SK-N-SH (cell line): Measurements from ENCODE around the gene VOPP1. TPM values are rescaled to one million over a fixed set of nuclear protein-coding genes. Genes with fewer than 3 reads are reported as not detected.

Experiments used
- CTCF ChIA-PET: fragments of 300-600, 350-600 bp; formaldehyde crosslinking; extraction: SDS; loops from one replicate; lab custom pipeline; 2021; lab: Yijun Ruan, JAX
- POLR2A ChIA-PET: fragments of 350-600 bp; sonication (Branson Sonifier 250); formaldehyde crosslinking; extraction: SDS; loops from one replicate; lab custom pipeline; 2020; ENCODE audit warnings: antibody characterized with exemption, inconsistent platforms; lab: Yijun Ruan, JAX
- DNase-seq: peaks from one replicate; pipeline ENCODE4 v3.0.0; 2012
- H2AFZ ChIP-seq: fragments of 200-600 bp; sonication (generic); 2 replicates; pipeline ENCODE4 v1.8.1; 2016; ENCODE audit warnings: antibody characterized with exemption, mild to moderate bottlenecking, low read depth
- H3F3A ChIP-seq: fragments of 200-600 bp; sonication (generic); replicated peaks from 2 replicates; pipeline ENCODE3; 2016; ENCODE audit warnings: antibody characterized with exemption, mild to moderate bottlenecking; ENCODE audit not compliant: insufficient read depth
- H3K27ac ChIP-seq, 2 experiments: fragments of 200-500 bp in 1 of 2; fragments of 200-600 bp in 1 of 2; sonication (Bioruptor generic) in 1 of 2; sonication (generic), shearing (Covaris generic) in 1 of 2; 2 replicates each; pipeline versions ENCODE4 v1.5.1 to v1.6.1; 2014 to 2016; ENCODE audit warnings: low read depth in 2 of 2, inconsistent platforms in 1 of 2, low read length in 1 of 2, mild to moderate bottlenecking in 1 of 2, mixed read lengths in 1 of 2
- H3K27me3 ChIP-seq: fragments of 200-600 bp; sonication (generic), shearing (Covaris generic); 2 replicates; pipeline ENCODE4 v1.6.1; 2016; ENCODE audit warnings: mixed run types; ENCODE audit not compliant: insufficient read depth
- H3K36me3 ChIP-seq, 2 experiments: fragments of 200-500 bp in 1 of 2; fragments of 200-600 bp in 1 of 2; sonication (Bioruptor generic) in 1 of 2; sonication (generic) in 1 of 2; replicated peaks in 1 of 2; 2 replicates each; pipeline versions ENCODE3 to v1.5.1; 2014 to 2016; ENCODE audit warnings: low read length in 1 of 2, mild to moderate bottlenecking in 1 of 2; ENCODE audit not compliant: insufficient read depth in 2 of 2, control insufficient read depth in 1 of 2
- H3K4me1 ChIP-seq, 2 experiments: fragments of 200-500 bp in 1 of 2; fragments of 200-600 bp in 1 of 2; sonication (Bioruptor generic) in 1 of 2; sonication (generic), shearing (Covaris generic) in 1 of 2; 2 replicates each; pipeline versions ENCODE4 v1.5.1 to v1.6.1; 2014 to 2016; ENCODE audit warnings: low read depth in 1 of 2, low read length in 1 of 2, mixed run types in 1 of 2; ENCODE audit not compliant: insufficient read depth in 2 of 2, control insufficient read depth in 1 of 2
- H3K4me2 ChIP-seq: fragments of 200-600 bp; sonication (generic), shearing (Covaris generic); 2 replicates; pipeline ENCODE4 v1.6.1; 2017; ENCODE audit warnings: mixed run types
- H3K4me3 ChIP-seq, 2 experiments: fragments of 200-500 bp in 1 of 2; fragments of 200-600 bp in 1 of 2; sonication (Bioruptor generic) in 1 of 2; sonication (generic), shearing (Covaris generic) in 1 of 2; 2 replicates each; pipeline versions ENCODE4 v1.5.1 to v1.8.1; 2014 to 2016; ENCODE audit warnings: low read depth in 2 of 2, inconsistent platforms in 1 of 2, low read length in 1 of 2, mild to moderate bottlenecking in 1 of 2, mixed read lengths in 1 of 2, moderate library complexity in 1 of 2
- H3K79me2 ChIP-seq: fragments of 200-600 bp; sonication (generic); 2 replicates; pipeline ENCODE4 v1.8.1; 2017; ENCODE audit warnings: mild to moderate bottlenecking; ENCODE audit not compliant: insufficient read depth
- H3K9ac ChIP-seq: fragments of 200-600 bp; sonication (generic); 2 replicates; pipeline ENCODE4 v1.6.1; 2017; ENCODE audit warnings: mixed run types
- H3K9me2 ChIP-seq: fragments of 200-600 bp; sonication (generic); 2 replicates; pipeline ENCODE4 v1.6.1; 2017; ENCODE audit warnings: mixed run types
- H3K9me3 ChIP-seq: fragments of 200-600 bp; sonication (generic); 2 replicates; pipeline ENCODE4 v1.6.1; 2017; ENCODE audit warnings: mixed run types, mild to moderate bottlenecking, moderate library complexity
- H4K20me1 ChIP-seq: fragments of 200-600 bp; sonication (generic); 2 replicates; pipeline ENCODE4 v1.6.1; 2017; ENCODE audit warnings: mild to moderate bottlenecking, mixed run types; ENCODE audit not compliant: insufficient read depth
- CHD2 ChIP-seq: fragments of 150-350 bp; IDR thresholded peaks from 2 replicates; pipeline ENCODE4 v1.6.1; 2018; ENCODE audit warnings: low read length; ENCODE audit not compliant: partially characterized antibody
- ELF1 ChIP-seq: IDR thresholded peaks from 2 replicates; pipeline ENCODE4 v1.4.0; 2012
- EZH2phosphoT487 ChIP-seq: fragments of 200-600 bp; sonication (generic); IDR thresholded peaks from 2 replicates; pipeline ENCODE4 v1.6.1; 2017; ENCODE audit warnings: low read depth, mixed run types, mild to moderate bottlenecking, antibody characterized with exemption, moderate library complexity, borderline replicate concordance
- FOSL2 ChIP-seq: IDR thresholded peaks from 2 replicates; pipeline ENCODE4 v1.4.0; 2012; ENCODE audit warnings: low read depth, mild to moderate bottlenecking, moderate library complexity, borderline replicate concordance
- MXI1 ChIP-seq: IDR thresholded peaks from 2 replicates; pipeline ENCODE4 v1.6.1; 2012; ENCODE audit warnings: mild to moderate bottlenecking, low read depth, low read length, improper control_type of control experiment
- NFIC ChIP-seq: IDR thresholded peaks from 2 replicates; pipeline ENCODE4 v1.4.0; 2012; ENCODE audit warnings: borderline replicate concordance
- NRF1 ChIP-seq: IDR thresholded peaks from 2 replicates; pipeline ENCODE4 v1.6.1; 2012; ENCODE audit warnings: low read depth, mild to moderate bottlenecking, low read length
- POLR2AphosphoS5 ChIP-seq: IDR thresholded peaks from 2 replicates; pipeline ENCODE4 v1.6.1; 2012; ENCODE audit warnings: low read depth, low read length
- RCOR1 ChIP-seq: fragments of 150-350 bp; IDR thresholded peaks from 2 replicates; pipeline ENCODE4 v1.6.1; 2017; ENCODE audit warnings: antibody characterized with exemption, low read length
- RXRA ChIP-seq: IDR thresholded peaks from 2 replicates; pipeline ENCODE4 v1.4.0; 2012; ENCODE audit warnings: low read depth, mild to moderate bottlenecking, borderline replicate concordance
- SIN3A ChIP-seq: IDR thresholded peaks from 2 replicates; pipeline ENCODE4 v1.6.1; 2012; ENCODE audit warnings: low read depth, mild to moderate bottlenecking, low read length, moderate library complexity, borderline replicate concordance
- TAF1 ChIP-seq: IDR thresholded peaks from 2 replicates; pipeline ENCODE4 v1.6.1; 2012; ENCODE audit warnings: low read depth, mild to moderate bottlenecking, low read length, moderate library complexity, borderline replicate concordance
- TCF12 ChIP-seq: IDR thresholded peaks from 2 replicates; pipeline ENCODE4 v1.4.0; 2012
- TEAD4 ChIP-seq: IDR thresholded peaks from 2 replicates; pipeline ENCODE4 v1.4.0; 2012; ENCODE audit warnings: mild to moderate bottlenecking, borderline replicate concordance; ENCODE audit not compliant: insufficient read depth
- YY1 ChIP-seq: IDR thresholded peaks from 2 replicates; pipeline ENCODE4 v1.4.0; 2012; ENCODE audit warnings: low read depth, mild to moderate bottlenecking
- WGBS: methylation state at CpG from one replicate; pipeline ENCODE4 v1.1.6; 2017; ENCODE audit warnings: low lambda C conversion rate; 5-methylcytosine and 5-hydroxymethylcytosine counted together
- polyA plus RNA-seq, 3 experiments: library from polyadenylated mRNA; depleted of rRNA; stranded (reverse); fragments of >200 nt; gene quantifications; 2 replicates each; pipeline ENCODE4 v1.2.3, GENCODE V29; 2012
- TF ChIP-seq, protein P1 (sequence below): fragments of 150-350 bp; IDR thresholded peaks from 2 replicates; pipeline ENCODE4 v1.6.1; 2017; ENCODE audit warnings: antibody characterized with exemption, low read length, low read depth, borderline replicate concordance
- TF ChIP-seq, protein P2 (sequence below): IDR thresholded peaks from 2 replicates; pipeline ENCODE4 v1.4.0; 2012; ENCODE audit warnings: low read depth
- TF ChIP-seq, protein P3 (sequence below): IDR thresholded peaks from 2 replicates; pipeline ENCODE4 v1.4.0; 2012; ENCODE audit warnings: low read depth, borderline replicate concordance
- TF ChIP-seq, protein P4 (sequence below): fragments of 150-350 bp; IDR thresholded peaks from 2 replicates; pipeline ENCODE4 v1.6.1; 2016; ENCODE audit warnings: mild to moderate bottlenecking, low read depth, low read length
- TF ChIP-seq, protein P5 (sequence below): IDR thresholded peaks from 2 replicates; pipeline ENCODE4 v1.4.0; 2012; ENCODE audit warnings: low read depth, borderline replicate concordance

VOPP1 gene
- polyA plus RNA-seq, 1 of the 3 experiments (the other 2 are of a cell fraction): 69.5 TPM

DNA sequence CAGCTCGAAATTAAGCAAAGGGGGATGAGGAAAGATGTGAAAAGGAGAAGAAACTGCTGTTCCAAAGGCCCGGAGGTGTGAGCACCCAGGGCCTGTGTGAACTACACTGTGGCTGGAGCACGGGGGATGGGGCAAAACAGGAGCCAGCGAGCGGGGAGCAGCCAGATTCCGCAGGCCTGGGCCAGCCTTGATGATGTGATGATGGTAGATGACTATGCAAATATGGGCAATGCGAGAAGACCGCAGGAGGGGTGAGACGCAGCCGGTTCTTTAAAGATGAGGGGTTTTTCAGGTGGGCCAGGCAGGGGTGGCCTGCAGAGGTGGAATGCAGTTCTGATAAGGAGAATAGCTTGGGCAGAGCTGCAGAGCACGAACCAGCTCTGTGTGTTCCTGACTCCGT lies 145.6 kb downstream of the VOPP1 start:
- no peaks in the 10 kb centered on the region for H3F3A ChIP-seq
- ChIA-PET CTCF (interaction anchor here (0.8 to 7.2 kb wide), 7 partner anchors 12 to 172 kb away, joined by 3 to 65 read pairs (median 5); no protein-coding TSS in a partner anchor), POLR2A (no interaction called here)
- H3K4me1 ChIP-seq: no peaks in the 10 kb centered on the region; a peak in 1 of 4 replicates
- no peak for DNase-seq
- no peak overlapping the region for H3K27ac ChIP-seq
- H3K4me3 ChIP-seq: no peak overlapping the region
- no peaks in the 10 kb centered on the region for H4K20me1 ChIP-seq
- TF ChIP-seq NFIC (no peak), EZH2phosphoT487 (no peak), POLR2AphosphoS5 (no peak), TCF12 (no peak), FOSL2 (no peak)
- TF ChIP-seq, protein P1, sequence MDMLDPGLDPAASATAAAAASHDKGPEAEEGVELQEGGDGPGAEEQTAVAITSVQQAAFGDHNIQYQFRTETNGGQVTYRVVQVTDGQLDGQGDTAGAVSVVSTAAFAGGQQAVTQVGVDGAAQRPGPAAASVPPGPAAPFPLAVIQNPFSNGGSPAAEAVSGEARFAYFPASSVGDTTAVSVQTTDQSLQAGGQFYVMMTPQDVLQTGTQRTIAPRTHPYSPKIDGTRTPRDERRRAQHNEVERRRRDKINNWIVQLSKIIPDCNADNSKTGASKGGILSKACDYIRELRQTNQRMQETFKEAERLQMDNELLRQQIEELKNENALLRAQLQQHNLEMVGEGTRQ: no peak
- no peaks in the 10 kb centered on the region for H3K9me3 ChIP-seq
- no peak overlapping the region for H2AFZ ChIP-seq
- no peaks in the 10 kb centered on the region for H3K27me3 ChIP-seq
- H3K36me3 ChIP-seq: peaks cover 10 to 32% of the 10 kb centered on the region in 2 experiments
- H3K9me2 ChIP-seq: no peaks in the 10 kb centered on the region
- H3K9ac ChIP-seq: no peak overlapping the region
- H3K4me2 ChIP-seq: no peak overlapping the region
- no peaks in the 10 kb centered on the region for H3K79me2 ChIP-seq
- 88% methylated on average over 12 of the region's 12 CpGs for WGBS

DNA sequence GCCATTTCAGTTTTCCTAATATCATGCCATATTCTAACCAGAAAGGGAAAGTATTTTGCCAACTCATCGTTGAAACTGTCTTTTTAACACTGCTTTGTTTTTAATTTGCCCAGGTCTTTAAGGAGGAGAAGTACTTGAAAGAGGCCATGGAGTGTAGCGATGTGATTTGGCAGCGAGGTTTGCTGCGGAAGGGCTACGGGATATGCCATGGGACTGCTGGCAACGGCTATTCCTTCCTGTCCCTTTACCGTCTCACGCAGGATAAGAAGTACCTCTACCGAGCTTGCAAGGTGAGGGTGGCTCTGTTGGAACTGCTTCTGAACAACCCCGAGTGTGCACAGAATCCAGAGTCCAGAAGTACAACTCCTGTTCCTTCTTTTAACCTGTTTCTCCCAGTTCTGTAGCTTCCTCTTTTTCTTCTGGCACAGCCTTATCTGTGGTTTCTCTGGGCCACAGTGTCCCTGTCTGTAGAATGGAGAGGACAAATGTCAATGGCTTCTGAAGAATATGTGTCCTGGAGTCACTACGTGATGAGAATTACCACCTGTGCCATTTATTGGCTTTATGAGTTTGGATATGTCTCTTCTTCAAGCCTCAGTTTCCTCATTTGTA lies 147.1 kb downstream of the VOPP1 start:
- H3K27ac ChIP-seq: no peak overlapping the region
- H3K27me3 ChIP-seq: no peaks in the 10 kb centered on the region
- ChIA-PET CTCF (interaction anchor here (1.0 to 7.2 kb wide), 5 partner anchors 11 to 168 kb away, joined by 3 to 65 read pairs (median 13); no protein-coding TSS in a partner anchor), POLR2A (no interaction called here)
- no peak for DNase-seq
- peaks cover 10 to 24% of the 10 kb centered on the region in 2 experiments for H3K36me3 ChIP-seq
- TF ChIP-seq TAF1: no peak
- TF ChIP-seq RCOR1: no peak
- no peak for TF ChIP-seq FOSL2
- no peak for TF ChIP-seq ELF1
- no peak for TF ChIP-seq CHD2
- no peak for TF ChIP-seq SIN3A
- TF ChIP-seq, protein P2, sequence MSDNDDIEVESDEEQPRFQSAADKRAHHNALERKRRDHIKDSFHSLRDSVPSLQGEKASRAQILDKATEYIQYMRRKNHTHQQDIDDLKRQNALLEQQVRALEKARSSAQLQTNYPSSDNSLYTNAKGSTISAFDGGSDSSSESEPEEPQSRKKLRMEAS: no peak
- no peak for TF ChIP-seq POLR2AphosphoS5
- TF ChIP-seq, protein P3, sequence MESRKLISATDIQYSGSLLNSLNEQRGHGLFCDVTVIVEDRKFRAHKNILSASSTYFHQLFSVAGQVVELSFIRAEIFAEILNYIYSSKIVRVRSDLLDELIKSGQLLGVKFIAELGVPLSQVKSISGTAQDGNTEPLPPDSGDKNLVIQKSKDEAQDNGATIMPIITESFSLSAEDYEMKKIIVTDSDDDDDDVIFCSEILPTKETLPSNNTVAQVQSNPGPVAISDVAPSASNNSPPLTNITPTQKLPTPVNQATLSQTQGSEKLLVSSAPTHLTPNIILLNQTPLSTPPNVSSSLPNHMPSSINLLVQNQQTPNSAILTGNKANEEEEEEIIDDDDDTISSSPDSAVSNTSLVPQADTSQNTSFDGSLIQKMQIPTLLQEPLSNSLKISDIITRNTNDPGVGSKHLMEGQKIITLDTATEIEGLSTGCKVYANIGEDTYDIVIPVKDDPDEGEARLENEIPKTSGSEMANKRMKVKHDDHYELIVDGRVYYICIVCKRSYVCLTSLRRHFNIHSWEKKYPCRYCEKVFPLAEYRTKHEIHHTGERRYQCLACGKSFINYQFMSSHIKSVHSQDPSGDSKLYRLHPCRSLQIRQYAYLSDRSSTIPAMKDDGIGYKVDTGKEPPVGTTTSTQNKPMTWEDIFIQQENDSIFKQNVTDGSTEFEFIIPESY: no peak
- TF ChIP-seq EZH2phosphoT487: no peak
- TF ChIP-seq RXRA: no peak
- TF ChIP-seq NRF1: no peak
- TF ChIP-seq, protein P4, sequence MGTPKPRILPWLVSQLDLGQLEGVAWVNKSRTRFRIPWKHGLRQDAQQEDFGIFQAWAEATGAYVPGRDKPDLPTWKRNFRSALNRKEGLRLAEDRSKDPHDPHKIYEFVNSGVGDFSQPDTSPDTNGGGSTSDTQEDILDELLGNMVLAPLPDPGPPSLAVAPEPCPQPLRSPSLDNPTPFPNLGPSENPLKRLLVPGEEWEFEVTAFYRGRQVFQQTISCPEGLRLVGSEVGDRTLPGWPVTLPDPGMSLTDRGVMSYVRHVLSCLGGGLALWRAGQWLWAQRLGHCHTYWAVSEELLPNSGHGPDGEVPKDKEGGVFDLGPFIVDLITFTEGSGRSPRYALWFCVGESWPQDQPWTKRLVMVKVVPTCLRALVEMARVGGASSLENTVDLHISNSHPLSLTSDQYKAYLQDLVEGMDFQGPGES: no peak
- TF ChIP-seq MXI1: no peak
- TF ChIP-seq, protein P1: no peak
- no peak for TF ChIP-seq YY1
- TF ChIP-seq, protein P5, sequence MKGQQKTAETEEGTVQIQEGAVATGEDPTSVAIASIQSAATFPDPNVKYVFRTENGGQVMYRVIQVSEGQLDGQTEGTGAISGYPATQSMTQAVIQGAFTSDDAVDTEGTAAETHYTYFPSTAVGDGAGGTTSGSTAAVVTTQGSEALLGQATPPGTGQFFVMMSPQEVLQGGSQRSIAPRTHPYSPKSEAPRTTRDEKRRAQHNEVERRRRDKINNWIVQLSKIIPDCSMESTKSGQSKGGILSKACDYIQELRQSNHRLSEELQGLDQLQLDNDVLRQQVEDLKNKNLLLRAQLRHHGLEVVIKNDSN: no peak
- TF ChIP-seq TEAD4: no peak
- peaks cover 0 to 2% of the 10 kb centered on the region in 2 experiments; a peak in 1 of 4 replicates for H3K4me1 ChIP-seq
- H2AFZ ChIP-seq: no peak overlapping the region
- H3K9me3 ChIP-seq: no peaks in the 10 kb centered on the region
- no peaks in the 10 kb centered on the region for H4K20me1 ChIP-seq
- WGBS: over 99% methylated on average over 11 of the region's 11 CpGs
- H3K4me3 ChIP-seq: no peak overlapping the region
- H3K9me2 ChIP-seq: no peaks in the 10 kb centered on the region
- no peaks in the 10 kb centered on the region for H3F3A ChIP-seq
- no peak overlapping the region for H3K4me2 ChIP-seq
- H3K79me2 ChIP-seq: no peaks in the 10 kb centered on the region
- no peak overlapping the region for H3K9ac ChIP-seq
